GM18951 (cell line): ENCODE results near the gene ASB18.

Experiments used
- POLR2A ChIP-seq: IDR thresholded peaks from 4 replicates; pipeline ENCODE4 v1.6.1; 2011; ENCODE audit warnings: mild to moderate bottlenecking; ENCODE audit not compliant: insufficient read length, insufficient read depth; ENCODE audit errors: extremely low read depth
- in situ Hi-C: fragments of 300-500 bp; cut with MboI; formaldehyde crosslinking; loops from one replicate; pipeline ENCODE4 v1.12.0; 2022; ENCODE audit warnings: low sequenced_read_pairs, mixed read lengths, inconsistent platforms; ENCODE audit not compliant: unreplicated experiment

The ASB18 gene

DNA sequence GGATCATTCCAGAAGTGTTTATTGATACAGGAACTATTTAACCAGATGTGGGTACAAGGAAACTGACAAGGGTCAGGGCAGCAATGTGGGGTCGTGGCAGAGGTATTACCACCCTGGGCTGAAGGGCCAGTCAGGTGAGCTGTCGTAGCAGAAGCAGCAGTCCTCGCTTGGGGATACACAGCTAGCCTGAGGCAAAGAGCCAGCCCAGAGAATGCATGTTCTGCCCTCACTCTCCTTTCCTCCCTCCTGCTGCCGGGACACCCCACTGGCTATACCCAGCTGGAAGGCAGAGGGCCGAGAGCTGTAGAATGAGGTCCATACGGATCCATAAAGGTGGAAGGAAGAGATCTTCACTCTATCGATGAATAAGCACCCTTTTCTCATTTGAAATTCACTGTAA lies 63.8 kb downstream of the ASB18 start:
- no peak for TF ChIP-seq POLR2A
- in situ Hi-C loops = no loop called here

GRCh38 chr2:236196366-236196765 lies 67.8 kb downstream of the ASB18 start:
- no peak for TF ChIP-seq POLR2A
- in situ Hi-C loops = no loop called here

DNA sequence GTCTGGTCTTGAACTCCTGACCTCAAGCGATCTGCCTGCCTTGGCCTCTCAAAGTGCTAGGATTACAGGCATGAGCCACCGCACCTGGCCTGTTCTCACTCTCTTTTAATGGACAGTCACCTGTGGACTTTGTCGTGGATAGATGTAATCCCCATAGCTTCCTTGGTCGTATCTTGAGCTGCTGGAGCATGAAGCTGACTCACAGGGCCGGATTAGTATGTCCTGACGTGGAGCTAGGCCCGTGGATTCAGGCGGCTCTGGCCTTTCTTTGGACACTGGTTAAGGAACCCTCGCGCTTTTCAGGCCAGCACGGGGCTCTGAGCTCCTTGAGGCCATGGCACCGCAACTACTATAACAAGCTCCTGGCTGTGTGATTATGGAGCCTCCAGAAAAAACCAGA lies 68.5 kb downstream of the ASB18 start:
- in situ Hi-C loops = no loop called here
- TF ChIP-seq POLR2A = no peak

GRCh38 chr2:236194786-236195185 lies 69.4 kb downstream of the ASB18 start:
- in situ Hi-C loops = no loop called here
- TF ChIP-seq POLR2A = no peak

- in situ Hi-C loops = no loop called here
- TF ChIP-seq POLR2A = no peak
These were observed 71.2 kb downstream of the ASB18 start for GRCh38 chr2:236193026-236193425.

GRCh38 chr2:236190674-236191073 lies 73.5 kb downstream of the ASB18 start:
- in situ Hi-C loops = no loop called here

DNA sequence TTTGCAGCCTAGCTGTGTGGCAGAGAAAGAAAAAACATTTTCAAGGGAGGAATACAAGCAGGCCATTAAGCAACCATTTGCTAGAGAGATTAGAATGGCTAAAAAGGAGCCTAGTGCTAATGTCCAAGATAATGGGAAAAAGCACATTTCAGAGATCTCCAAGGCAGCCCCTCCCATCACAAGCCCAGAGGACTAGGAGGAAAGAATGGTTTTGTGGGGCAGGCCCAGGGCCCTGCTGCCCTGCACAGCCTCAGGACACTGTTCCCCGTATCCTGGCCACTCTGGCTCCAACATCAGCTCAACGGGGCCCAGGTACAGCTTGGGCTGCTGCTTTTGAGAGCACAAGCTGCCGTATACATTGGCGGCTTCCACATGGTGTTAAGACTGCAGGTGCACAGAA lies 79.5 kb downstream of the ASB18 start:
- no peak for TF ChIP-seq POLR2A
- in situ Hi-C loops = no loop called here

More at GRCh38 chr2:236190674-236191073, 73.5 kb downstream of the ASB18 start:
- no peak for TF ChIP-seq POLR2A

DNA sequence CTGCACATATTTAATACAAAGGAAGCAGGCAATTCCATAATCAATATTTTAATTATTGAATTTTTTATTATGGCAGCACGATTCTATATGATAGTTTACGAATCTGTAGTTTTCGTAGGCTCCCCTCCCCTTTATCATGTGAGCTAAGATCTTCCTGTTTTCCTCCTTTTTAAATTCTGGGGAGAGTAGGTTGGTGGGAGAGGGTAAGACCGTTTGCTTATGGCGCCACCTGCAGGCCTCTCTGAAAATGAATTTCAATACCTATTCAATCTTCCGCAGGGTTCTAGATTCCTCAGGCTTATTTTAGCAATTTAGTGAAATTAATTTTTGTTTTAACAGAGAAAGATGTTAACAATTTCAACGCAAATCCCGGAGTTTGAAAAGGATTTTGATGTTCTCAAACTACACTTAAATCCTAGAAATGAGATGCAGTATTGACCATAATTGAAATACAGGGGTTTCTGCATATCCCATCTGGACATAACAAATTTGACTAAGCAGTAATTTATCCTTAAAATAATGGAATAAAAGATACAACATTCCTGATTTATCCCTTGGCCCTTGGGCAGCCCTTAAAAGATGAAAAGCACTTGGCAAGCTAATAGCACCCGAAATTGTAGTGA lies 83.3 kb downstream of the ASB18 start:
- in situ Hi-C loops = no loop called here

DNA sequence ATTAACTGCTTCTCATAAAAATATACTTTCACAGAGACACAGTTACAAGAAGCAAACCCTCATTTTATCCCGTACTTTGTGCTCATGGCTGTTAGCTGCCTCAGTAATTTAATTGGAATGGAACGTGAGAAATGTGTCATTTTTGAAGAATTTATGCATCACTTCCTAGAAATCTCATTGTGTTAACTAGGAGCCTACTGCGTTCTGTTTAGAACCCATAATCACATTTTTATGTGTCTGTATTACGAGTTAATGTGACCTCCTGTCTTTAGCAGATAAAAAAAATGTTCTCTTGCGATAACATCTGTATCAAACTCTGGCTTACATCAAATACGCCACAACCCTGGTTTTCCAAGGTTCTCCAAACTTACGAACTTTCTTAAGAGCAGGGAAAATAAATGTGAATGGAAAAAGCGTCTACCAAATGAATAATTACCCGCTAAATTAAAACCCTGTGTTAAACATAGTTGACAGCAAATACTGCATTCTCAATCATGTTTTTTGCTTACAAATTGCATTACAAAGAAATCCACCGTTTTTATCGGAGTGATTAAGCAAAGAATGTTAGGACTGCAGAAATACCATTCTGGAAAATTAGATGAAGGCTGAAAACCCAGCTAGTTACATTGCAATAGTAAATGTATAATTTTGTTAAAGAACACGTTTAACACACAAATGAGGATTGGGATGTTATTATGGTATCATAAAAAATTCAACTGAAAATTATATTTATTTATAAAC lies 84.0 kb downstream of the ASB18 start:
- no peak for TF ChIP-seq POLR2A
- in situ Hi-C loops = no loop called here

More for the DNA sequence above, 83.3 kb downstream of the ASB18 start:
- TF ChIP-seq POLR2A = no peak

DNA sequence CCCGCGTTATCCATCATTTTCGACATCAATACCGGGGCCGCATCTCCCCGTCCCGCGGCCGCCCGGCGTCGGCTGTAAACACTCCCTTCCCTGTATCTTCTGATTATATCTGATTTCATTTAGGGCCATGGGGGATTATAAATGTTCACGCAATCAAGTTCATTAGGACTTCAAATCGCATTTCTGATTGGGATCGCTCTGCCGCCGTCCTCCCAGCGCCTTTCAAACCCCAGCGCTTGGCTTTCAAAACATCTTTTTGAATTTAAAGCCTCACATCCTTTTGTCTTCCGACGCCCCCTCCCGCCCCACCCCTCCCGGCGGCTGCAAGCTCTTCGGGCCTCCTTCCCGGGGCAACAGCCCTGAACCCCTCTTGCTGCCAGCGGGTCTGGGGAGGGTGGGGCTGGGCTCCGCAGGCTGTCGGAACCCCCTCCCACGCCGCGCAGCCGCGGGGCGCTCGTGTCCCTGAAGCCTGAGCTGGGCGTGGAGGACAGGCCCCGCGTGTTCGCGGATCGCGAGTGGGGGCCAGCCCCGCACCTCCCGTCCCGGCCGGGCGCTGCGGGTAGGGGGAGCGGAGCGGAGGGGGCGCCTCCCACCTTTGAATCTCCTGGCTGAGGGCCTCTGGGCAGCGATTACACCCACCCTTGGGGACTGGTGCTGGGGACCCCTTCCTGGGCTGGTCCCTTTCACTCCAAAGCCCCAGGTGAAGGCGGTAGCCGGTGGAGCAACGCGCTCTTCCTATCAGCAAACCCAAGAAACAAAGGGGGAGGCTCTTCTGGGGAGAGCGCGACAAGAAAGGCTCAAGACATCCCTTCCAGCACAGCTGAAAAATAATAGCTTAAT lies 84.8 kb downstream of the ASB18 start:
- TF ChIP-seq POLR2A = no peak
- in situ Hi-C loops = no loop called here

- TF ChIP-seq POLR2A = no peak
- in situ Hi-C loops = no loop called here
These were observed 85.3 kb downstream of the ASB18 start for GRCh38 chr2:236178890-236179235.

- in situ Hi-C loops = no loop called here
- TF ChIP-seq POLR2A = no peak
These were observed 86.0 kb downstream of the ASB18 start for GRCh38 chr2:236177967-236178889.

- no peak for TF ChIP-seq POLR2A
These were observed 86.6 kb downstream of the ASB18 start for GRCh38 chr2:236177604-236177966.

More at GRCh38 chr2:236177604-236177966, 86.6 kb downstream of the ASB18 start:
- in situ Hi-C loops = no loop called here
